Suprapubic skin (tissue), 3 donors: ENCODE measurements around the gene C22orf15.

Experiments
- EP300 ChIP-seq: sonication (generic); formaldehyde crosslinking; IDR thresholded peaks from one replicate; pipeline ENCODE4 v1.6.1; 2017; ENCODE audit warnings: antibody characterized with exemption
- TF ChIP-seq, protein P1 (sequence below), 2 donors: fragments of 200-600 bp in 1 of 2; fragments of 450-650 bp in 1 of 2; sonication (generic) in 1 of 2; IDR thresholded peaks; one replicate each; pipeline ENCODE4 v1.5.1; 2016 to 2019; ENCODE audit warnings: antibody characterized with exemption in 2 of 2, mild to moderate bottlenecking in 1 of 2, moderate library complexity in 1 of 2

DNA sequence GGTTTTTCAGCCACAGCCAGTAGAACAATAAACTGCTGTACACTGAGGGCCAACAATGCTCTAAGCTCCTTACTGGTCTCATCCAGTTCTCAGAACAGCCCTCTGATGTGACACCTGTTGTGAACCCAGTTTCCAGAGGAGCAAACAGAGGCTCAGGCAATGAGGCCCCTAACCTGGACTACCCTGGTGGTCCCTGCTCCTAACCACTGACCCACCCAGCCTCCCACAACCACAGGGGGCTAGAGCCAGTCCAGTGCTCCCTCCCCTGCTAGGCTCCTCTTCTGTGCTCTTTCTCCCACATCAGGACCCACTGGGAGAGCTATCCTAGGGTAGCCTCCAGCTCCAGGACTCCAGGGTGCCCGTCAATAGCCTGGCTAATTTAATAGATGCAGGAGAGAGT is 19.9 kb downstream of the C22orf15 start:
- no peak for TF ChIP-seq EP300
- TF ChIP-seq, protein P1, sequence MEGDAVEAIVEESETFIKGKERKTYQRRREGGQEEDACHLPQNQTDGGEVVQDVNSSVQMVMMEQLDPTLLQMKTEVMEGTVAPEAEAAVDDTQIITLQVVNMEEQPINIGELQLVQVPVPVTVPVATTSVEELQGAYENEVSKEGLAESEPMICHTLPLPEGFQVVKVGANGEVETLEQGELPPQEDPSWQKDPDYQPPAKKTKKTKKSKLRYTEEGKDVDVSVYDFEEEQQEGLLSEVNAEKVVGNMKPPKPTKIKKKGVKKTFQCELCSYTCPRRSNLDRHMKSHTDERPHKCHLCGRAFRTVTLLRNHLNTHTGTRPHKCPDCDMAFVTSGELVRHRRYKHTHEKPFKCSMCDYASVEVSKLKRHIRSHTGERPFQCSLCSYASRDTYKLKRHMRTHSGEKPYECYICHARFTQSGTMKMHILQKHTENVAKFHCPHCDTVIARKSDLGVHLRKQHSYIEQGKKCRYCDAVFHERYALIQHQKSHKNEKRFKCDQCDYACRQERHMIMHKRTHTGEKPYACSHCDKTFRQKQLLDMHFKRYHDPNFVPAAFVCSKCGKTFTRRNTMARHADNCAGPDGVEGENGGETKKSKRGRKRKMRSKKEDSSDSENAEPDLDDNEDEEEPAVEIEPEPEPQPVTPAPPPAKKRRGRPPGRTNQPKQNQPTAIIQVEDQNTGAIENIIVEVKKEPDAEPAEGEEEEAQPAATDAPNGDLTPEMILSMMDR (IDR thresholded peaks at IDR 0.05), result no peak
